ENCODE results near the gene ABCC5.
"Not testable (repeated sequence)": the region's sequence is repeated elsewhere in the genome, so short reads cannot be mapped to it uniquely, and the experiment has no call there.

The ABCC5 gene

DNA sequence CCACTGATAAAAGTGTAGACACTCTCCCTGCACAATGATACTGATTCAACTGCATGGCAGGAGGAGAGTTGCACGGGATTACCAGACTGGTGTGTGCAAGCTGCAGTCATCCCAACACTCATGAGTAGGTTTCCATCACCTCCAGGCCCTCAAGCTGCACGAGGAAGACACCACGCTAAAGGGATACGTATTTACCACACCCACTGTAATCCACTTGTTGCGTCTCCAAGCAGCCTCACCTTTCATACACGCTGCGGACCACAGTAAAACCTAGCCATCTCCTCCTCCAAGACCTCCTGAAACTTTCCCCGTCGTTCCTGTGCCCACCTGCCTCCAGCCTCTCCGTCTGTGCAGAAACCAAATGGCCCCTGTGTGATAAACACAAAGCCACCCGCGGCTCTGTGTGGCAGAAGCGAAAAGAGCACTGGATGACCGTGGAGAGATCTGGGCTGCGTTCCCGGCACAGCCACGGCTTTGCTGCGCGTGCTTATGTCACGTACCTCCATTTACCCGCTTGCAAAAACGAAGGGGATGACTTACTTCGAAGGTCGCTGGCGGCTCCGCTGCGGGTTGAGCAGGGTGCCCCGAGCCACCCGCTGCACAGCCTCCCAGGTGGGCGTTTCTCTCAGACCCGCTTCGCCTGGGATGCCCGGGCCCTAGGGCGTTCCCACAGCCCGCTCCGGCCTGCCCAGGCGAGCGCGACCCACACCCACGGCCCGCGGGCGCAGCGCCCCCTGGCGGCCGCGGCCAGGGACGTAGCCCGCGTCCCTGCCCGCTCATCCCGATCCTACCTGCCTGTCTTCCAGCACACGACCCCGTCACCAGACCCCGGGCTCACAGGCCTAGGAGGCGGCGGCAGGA lies 643 bp downstream of the ABCC5 start:
- in situ Hi-C loops (cut with MboI; ENCODE audit: low sequenced_read_pairs), result no loop called here

DNA sequence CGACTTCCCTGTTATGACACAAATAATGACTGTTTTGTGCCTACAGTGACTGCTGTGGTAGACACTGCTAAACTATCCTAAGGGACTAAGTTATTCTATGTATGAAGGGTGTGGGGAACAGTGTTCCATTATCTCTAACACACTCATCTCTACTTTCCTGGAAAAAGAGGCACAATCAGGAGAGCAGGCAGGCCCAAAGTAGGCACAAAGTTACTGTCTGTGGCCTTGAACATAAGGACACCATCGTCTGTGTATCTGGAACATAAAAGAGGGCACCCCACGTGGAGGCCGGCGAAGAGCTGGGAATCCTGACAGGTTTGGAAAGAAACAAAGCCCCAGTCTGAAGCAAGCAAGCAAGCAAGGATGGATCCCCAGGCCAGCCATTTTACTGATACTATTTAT lies 1.5 kb downstream of the ABCC5 start:
- in situ Hi-C loops (cut with MboI; ENCODE audit: low sequenced_read_pairs), result no loop called here

DNA sequence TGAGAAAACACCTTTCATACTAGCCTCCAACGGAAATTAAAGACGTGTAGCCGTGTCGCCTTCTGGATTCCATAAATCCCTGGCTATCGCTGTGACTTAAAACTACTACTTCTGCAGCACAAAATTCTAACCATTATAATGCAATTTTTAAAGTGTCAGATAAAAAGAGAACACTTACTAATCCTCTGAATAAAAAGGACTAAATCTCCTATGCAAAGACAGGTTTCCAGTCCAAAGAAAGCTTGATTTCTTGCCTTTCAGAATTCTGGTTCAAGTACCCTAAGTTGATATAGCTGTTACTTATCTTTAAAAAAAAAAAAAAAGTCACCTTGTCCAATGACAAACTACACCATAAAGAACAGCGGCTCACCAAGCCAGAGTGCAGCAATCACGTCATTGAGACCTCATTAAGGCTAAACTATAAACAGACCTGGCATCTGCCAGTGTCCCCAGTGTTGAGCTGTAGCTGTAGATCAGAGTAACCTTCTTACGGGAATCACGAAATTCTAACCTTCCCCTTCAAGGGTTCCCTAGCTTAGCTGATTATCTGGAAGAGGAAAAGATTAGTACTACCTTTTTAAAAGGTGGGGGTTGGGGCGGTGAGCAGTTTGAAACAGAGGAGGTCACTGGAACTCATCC lies 2.2 kb downstream of the ABCC5 start:
- in situ Hi-C loops (cut with MboI; ENCODE audit: low sequenced_read_pairs), result no loop called here

DNA sequence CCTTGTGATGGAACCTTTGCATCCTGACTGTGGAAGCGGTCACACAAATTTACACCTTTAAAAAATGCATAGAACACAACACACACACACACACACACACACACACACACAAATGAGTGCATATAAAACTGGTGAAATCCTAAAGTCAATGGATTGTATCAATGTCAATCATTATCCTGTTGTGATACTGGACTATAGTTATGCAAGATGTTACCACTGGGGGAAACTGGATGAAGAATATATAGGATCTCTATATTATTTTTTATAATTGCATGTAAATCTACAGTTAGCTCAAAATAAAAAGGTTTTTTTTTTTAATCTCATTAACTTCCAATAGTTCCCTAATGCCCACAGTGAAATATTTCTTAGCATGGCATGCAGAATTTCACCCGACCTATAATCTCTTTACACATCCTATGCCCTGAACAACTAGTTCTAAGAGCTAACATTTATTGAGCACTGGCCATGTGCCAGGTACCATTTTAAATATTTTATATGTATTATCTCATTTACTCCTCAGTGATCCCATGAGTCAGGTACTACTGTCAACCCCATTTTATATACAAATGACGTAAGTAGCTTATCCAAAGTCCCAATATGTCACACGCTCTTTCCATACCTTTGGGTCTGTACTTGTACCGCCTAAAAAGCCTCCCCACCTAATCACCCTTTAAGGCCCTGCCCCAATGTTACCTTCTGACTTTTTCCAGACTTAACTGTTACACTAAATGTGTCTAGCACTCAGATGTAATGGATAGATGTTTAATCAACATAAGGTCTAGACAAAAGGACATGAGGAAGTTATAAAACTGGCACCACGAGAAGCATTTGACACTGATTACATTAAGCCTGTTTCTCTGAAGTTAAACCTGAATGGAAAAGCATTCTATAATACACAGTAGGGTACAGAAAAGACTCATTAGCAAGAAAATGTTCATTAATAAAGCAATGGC lies 5.5 kb downstream of the ABCC5 start:
- in situ Hi-C loops (cut with MboI; ENCODE audit: low sequenced_read_pairs), result no loop called here

DNA sequence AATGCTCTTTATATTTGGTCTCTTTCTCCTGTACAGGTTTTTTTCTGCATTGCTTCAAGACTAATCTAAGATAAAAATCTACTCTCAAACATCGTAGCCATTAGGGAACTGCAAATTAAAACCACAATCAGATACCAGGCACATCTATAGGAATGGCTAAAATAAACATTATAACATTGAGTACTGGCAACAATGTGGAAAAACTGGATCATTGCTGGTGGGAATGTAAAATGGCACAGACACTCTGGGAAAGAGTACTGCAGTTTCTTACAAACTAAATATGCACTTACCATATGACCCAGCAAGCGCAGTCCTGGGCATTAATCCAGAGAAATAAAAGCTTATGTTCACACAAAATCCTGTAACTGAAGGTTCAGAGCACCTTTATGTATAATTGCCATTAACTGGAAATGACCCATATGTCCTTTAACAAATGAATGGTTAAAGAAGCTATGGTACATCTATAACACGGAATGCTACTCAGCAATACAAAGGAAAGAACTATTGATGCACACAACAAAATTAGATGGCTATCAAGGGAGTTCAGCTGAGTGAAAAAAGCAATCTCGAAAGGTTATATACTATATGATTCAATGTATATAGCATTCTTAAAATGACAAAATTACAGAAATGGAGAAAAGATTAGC lies 6.3 kb downstream of the ABCC5 start:
- in situ Hi-C loops (cut with MboI; ENCODE audit: low sequenced_read_pairs), result no loop called here

DNA sequence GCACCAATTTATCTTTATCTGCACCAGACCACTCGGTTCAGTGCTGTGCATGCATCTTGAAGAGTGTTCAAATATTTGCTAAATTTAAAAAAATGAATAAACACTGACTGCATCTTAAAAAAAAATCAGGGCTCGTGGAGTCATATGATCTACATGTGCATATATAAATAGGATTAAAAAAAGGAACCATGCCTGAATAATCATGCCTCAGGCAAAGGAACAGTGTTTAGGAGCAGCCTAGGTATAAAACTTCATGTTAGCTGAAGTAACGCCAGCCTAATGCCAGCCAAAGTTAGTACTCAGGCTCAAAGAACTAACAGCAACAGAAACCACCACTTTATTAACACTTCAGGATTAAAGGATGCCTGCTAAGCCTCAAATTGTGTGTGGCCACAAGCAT lies 9.5 kb downstream of the ABCC5 start:
- in situ Hi-C loops (cut with MboI; ENCODE audit: low sequenced_read_pairs), result no loop called here

DNA sequence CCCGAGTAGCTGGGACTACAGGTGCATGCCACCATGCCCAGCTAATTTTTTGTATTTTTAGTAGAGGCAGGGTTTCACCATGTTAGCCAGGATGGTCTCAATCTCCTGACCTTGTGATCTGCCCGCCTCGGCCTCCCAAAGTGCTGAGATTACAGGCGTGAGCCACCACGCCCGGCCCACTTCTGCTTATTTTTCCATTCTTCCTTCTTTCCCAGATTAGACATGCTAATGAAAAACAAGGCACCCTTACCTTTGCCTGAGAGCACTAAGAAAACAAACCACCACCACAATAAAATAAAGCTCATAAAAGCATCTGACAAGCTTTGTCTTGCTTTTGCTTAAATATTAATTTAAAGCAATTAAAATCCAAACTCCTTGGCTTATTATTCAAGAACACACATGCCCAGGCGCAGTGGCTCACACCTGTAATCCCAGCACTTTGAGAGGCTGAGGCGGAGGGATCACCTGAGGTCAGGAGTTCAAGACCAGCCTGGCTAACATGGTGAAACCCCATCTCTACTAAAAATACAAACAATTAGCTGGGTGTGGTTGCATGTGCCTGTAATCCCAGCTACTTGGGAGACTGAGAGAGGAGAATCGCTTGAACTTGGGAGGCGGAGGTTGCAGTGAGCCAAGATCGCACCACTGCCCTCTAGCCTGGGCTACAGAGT lies 10.4 kb downstream of the ABCC5 start:
- in situ Hi-C loops (cut with MboI; ENCODE audit: low sequenced_read_pairs), result not testable (repeated sequence)

DNA sequence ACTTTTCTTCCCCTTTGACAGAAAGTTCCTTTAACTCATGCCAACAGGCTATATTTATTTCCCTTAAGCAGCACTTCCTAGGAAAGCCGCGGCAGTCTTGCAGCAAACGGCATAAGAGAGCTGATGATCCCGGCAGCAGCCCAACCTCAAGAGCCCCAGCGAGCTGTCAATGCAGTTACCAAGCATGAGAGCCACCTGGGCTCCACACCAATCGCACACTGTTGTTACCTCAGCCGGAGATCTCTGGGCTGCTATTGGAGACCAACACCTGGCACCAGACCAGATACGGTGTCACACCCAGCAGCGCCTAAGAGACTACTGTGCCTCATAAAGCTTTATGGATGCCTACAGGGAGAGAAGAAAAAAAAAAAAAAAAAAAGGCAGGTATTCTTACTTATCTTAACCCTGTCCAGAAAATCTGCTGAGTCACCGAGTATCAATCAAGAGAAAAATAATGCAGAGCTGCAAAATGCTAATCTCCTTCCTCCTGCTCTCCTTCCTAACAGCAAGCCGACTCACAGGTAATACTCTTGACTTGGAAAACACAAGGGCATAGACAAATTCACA lies 11.7 kb downstream of the ABCC5 start:
- in situ Hi-C loops (cut with MboI; ENCODE audit: low sequenced_read_pairs), result no loop called here

DNA sequence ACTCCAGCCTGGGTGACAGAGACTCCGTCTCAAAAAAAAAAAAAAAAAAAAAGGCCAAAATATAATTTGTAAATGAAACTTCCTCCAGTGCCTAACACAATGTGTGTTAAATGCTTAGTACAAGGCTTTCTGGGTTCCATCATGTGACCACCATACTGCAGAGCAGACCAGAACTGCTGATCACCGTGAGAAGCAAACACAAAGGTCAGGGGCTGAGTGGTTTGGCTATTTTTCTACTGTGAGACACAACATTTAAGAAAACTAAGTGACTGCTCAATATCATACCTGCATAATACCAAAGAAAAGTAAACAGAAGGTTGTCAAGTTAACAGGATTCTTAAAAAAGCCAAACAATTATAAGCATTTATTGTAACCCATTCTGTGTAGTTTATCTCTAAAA lies 13.2 kb downstream of the ABCC5 start:
- in situ Hi-C loops (cut with MboI; ENCODE audit: low sequenced_read_pairs), result no loop called here

DNA sequence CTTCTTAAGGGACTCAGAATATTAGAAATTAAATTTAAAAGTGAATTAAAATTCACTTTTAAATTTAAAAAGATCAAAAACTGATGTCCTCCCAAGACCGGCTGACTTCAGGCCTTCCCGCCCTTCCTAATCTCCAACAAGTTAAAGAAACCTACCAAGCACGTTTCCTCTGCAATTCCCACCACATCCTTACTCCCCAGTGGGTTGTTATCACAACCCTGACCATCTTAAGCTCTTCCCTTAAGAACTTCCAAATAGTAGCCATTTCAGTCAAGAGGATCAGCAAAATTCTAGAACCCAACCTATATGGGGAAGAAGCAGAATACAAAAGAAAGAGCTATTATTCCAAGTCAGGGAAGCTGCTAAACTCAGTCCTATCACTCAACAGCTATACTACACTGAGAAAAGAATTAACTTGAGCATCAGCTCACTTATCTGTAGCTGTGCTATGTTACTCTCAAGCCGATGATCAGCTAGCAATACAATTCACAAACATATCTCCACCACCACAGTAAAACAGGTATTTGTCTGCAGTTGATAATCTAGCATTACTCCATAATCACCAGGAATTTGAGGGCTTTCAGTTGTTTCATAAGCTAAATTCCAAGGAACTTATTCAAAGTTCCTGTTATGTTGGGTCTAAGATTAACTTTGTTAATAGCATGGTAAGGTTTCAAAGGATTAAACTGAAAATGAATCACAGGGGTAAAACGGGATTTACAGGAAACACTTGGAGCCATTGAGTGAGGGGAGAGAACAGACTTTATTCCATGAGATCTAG lies 14.3 kb downstream of the ABCC5 start:
- in situ Hi-C loops (cut with MboI; ENCODE audit: low sequenced_read_pairs), result no loop called here

DNA sequence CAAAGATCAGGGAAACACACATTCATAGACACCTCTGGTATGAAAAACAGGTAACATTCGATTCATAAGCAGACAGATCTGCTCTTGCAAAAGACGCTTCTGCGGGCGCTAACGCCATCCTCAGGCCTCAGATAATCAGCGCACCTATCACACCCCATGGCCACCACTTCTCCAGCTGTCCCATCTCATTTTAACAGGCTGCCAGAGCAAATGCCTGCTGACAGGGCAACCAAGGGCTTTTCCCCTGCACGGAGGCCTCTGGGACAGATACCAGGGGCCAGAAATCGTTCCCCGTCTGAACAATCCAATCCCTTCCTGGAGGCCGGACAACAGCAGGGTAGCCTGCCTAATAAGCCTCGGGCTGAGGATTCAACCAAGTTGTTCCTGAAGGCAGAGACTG lies 15.2 kb downstream of the ABCC5 start:
- in situ Hi-C loops (cut with MboI; ENCODE audit: low sequenced_read_pairs), result no loop called here

DNA sequence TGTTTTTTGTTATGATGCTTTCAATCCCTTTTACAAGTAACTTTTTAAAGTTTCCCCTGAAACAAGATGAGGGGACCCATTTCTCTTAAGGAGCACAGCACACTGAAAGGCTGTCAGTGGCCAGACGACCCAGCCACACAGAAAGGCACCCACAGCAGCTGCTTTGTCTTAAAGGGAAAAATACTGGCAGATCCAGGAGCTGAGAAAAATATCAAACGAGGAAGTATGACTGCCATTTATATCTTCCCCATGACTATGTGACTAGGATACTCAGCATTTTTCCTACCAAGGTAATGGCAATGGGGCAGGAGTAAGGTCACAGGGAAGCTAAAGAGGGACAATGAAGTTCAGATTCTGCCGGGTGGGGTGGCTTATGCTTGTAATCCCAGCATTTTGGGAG lies 15.9 kb downstream of the ABCC5 start:
- in situ Hi-C loops (cut with MboI; ENCODE audit: low sequenced_read_pairs), result no loop called here

DNA sequence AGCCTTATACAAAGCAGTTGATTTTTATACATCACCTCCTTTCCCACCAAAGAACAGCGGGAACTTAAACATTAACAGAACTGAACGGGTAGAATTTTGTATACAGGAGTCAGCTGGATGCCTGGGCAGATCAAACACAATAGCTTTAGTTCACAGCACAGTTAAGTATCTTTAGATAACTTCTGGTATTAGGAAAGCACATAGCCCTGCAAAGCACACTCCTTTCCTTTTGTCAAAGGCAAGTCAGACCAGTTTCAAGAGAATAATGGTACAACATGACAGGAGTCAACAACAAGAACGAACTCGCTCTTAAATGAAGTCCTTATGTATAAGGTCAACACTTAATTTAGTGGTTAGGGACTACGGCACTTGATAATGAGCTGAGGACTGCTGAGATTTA lies 26.3 kb downstream of the ABCC5 start:
- in situ Hi-C loops (cut with MboI; ENCODE audit: low sequenced_read_pairs), result no loop called here

DNA sequence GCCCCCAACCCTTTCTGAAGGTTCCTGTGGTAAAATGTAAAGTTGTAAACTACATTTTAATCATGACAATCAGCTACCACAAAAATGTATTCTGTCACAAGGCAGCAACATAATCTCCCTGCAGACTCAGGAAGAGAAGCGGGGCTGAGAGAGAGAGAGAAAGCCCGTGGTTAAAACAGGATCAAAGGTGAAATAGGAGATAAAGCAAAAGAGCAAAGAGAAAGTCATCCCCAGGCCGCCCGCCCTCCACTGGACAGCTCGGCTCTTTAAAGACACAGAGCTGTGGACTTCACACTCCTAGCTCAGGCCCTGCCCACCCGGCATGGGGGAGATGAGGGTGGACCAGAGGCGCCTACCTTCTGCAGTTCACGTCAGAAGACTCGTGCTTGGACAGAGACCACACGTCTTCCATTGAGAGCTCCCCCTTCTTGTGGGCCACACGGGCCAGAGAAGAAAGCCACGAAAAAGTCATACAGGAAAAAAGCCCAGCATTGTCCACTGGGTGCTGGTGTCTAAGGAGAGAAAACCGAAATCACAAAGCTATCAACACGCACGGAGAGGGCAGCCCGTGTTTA lies 29.4 kb downstream of the ABCC5 start:
- in situ Hi-C loops (cut with MboI; ENCODE audit: low sequenced_read_pairs), result no loop called here

DNA sequence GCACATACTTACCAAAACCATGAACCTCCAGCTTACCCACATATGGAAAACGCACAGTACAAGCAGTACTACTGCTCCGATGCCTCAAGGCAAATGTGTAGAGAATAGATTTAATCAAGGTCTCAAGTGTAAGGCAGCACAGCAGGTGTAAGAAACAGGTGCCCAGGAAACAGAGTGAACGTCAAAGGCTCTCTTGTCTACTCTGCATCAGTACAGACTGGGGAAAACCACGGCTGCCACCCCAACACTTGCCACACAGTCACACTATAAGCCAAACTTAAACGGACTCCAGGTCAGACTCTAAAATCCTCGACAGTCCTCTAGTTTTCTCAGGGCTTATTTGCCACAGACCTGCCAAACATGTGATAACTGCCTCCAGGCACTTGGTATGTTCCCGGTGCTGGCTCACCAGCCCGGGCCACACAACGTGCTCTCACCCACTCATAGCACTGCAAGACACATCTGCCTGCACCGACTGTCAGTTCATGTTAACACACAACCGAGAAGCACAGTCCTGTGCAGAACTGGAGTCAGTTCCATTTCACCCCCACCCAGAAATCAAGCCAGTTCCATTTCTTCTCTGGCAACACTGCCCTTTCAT lies 30.6 kb downstream of the ABCC5 start:
- in situ Hi-C loops (cut with MboI; ENCODE audit: low sequenced_read_pairs), result no loop called here

DNA sequence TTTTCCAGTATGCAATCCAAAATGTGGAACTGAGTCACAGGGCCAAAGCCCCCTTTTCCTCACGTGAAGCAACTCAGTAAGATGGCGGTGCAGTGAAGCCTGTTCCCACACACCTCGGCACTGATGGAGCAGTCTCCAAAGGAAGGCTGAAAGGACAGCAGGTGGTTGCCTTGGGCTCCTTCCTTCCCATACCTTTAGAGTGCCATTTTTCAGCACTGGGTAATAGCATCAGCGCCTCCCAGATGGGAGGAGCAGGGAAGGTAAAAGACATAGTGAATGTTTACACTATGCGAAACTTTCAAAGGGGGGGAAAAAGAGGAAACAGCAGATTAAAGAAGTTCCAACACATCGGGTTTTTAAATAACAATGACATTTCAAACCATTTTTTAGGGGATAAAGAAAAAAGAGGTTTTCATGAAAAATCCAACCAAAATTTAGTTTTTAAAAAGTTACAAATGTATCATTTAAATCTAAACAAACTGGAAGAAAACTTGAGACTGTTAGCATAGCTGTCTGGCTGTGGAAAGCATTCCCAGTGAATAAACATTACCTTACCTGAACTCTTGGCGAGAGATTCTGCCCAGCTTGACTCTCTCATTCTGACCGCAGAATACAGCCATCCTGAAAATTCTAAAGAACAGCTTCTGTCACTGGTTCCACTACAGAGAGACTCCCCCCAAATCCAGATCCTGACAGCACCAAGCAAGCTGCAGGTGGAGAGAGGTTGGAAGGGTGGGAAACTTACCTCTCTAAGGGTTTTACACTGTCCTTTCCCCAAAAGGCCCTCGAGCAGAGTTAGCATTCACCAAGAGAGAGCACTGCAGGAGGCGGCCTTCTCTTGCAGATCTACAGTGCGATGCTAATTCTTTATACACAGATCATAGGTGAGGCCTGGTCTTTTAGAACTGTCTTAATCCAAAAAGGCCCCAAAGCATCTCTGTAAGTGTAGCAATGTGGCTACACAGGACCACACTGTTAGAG lies 32.6 kb downstream of the ABCC5 start:
- in situ Hi-C loops (cut with MboI; ENCODE audit: low sequenced_read_pairs), result no loop called here

DNA sequence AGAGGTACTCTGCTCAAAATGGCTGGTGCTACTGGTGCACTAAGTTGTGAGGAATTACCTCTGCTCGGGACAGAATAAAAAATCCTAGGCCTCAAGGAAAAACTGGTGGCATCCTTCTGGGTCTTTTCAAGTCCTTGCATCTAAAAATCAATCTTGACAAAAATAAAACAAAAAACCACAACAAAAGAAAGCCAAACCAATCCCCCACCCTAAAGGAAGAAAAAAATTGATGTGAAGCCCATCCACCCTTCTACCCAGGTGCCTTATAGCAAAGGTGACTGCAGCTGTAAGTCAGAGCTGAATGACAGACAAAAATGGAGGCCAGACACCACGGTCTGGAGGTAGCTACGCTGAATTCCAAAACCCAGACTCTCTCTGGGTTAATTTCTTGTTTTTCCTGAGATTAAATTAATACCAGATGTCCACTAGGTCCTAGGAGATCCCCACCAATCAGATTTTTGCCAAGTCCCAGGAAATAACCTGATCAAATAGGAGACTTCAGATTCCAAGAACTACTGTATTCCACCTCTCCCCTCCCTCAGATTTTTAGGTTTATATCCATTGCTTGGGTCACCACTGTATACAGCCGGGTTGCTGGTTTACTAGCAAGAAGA lies 33.5 kb downstream of the ABCC5 start:
- in situ Hi-C loops (cut with MboI; ENCODE audit: low sequenced_read_pairs), result no loop called here
